ENCODE data around the gene HTRA1. TPM values are rescaled to one million over a fixed set of nuclear protein-coding genes. Genes with fewer than 3 reads are reported as not detected.

HTRA1 gene
- polyA plus RNA-seq, 3 donors, result 0.84 to 4.7 (median 2.2) TPM

DNA sequence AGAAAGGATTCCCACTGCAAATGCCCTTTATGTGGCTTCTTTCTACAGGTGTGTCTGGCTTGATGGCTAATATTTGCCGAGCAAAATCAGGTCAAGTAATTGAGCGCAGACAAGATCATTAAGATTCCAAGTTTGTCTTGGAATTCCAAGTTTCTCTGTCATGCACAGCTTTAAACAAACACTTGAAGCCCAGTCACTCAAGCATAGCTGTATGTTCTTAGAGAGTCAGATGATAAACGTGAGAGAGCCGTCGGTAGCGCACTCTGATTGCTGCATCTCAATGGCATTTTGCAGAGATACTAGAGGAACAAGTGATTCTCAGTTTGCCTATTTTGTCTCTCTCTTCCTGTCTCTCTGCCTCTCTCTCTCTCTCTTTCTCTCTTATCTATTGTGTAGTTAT lies 99.9 kb downstream of the HTRA1 start:
- TF ChIP-seq CTCF (IDR thresholded peaks at IDR 0.05), result no peak
- Histone ChIP-seq H3K9ac (ENCODE audit: insufficient read depth, low read length, poor library complexity, severe bottlenecking) (no peak overlapping the region), H3K79me2 (ENCODE audit: insufficient read depth, low read length) (no peaks in the 10 kb centered on the region), H3K36me3 (replicated peaks in 1 of 2; ENCODE audit: control insufficient read depth in 1 of 2, insufficient read depth in 2 of 2, low read length in 2 of 2) (no peaks in the 10 kb centered on the region), H3K4me3 (replicated peaks in 1 of 3; ENCODE audit: low read depth in 2 of 3, low read length in 3 of 3) (no peak overlapping the region), H3K4me1 (ENCODE audit: control insufficient read depth in 1 of 2, insufficient read depth in 2 of 2, low read length in 2 of 2) (no peaks in the 10 kb centered on the region), H3K27ac (ENCODE audit: low read depth in 1 of 2, low read length in 2 of 2) (no peak overlapping the region), H4K20me1 (ENCODE audit: insufficient read depth, low read length) (no peaks in the 10 kb centered on the region), H3K27me3 (ENCODE audit: control insufficient read depth in 2 of 2, insufficient read depth in 2 of 2, low read length in 2 of 2) (peaks cover 16 to 28% of the 10 kb centered on the region in 2 donors), H3K4me2 (replicated peaks; ENCODE audit: extremely low read depth, low read length, poor library complexity, severe bottlenecking) (no peak overlapping the region), H2AFZ (ENCODE audit: insufficient read depth, low read depth, low read length, poor library complexity, severe bottlenecking) (no peak overlapping the region), H3K9me3 (replicated peaks in 1 of 2; ENCODE audit: control insufficient read depth in 1 of 2, insufficient read depth in 1 of 2, low read length in 2 of 2) (no peaks in the 10 kb centered on the region)
- Mint-ChIP-seq H3K4me3 (no peak overlapping the region), H3K9me3 (peaks cover 0 to 4% (median 0%) of the 10 kb centered on the region in 7 donors), H3K36me3 (no peaks in the 10 kb centered on the region), H3K27me3 (ENCODE audit: low read depth in 3 of 3) (peaks cover 33 to 67% (median 34%) of the 10 kb centered on the region in 3 donors), H3K4me1 (peaks cover 6% of the 10 kb centered on the region), H3K27ac (no peak overlapping the region)
- intact Hi-C loops (cut with micrococcal nuclease), result loop anchor here (10.0 kb wide), 2 partner anchors 126 to 266 kb away; no protein-coding TSS in a partner anchor
- WGBS (ENCODE audit: insufficient coverage), result 86% methylated on average over 2 of the region's 6 CpGs
- DNase-seq, result no peak

- no peak overlapping the region for H3K4me2 ChIP-seq (replicated peaks; ENCODE audit: extremely low read depth, low read length, poor library complexity, severe bottlenecking)
- H3K4me1 ChIP-seq (ENCODE audit: control insufficient read depth in 1 of 2, insufficient read depth in 2 of 2, low read length in 2 of 2), result no peaks in the 10 kb centered on the region
- no peak overlapping the region for H3K4me3 ChIP-seq (replicated peaks in 1 of 3; ENCODE audit: low read depth in 2 of 3, low read length in 3 of 3)
- no peak overlapping the region for H2AFZ ChIP-seq (ENCODE audit: insufficient read depth, low read depth, low read length, poor library complexity, severe bottlenecking)
- H3K27me3 ChIP-seq (ENCODE audit: control insufficient read depth in 2 of 2, insufficient read depth in 2 of 2, low read length in 2 of 2), result peaks cover 16 to 24% of the 10 kb centered on the region in 2 donors
- TF ChIP-seq CTCF (IDR thresholded peaks at IDR 0.05), result no peak
- H3K4me3 Mint-ChIP-seq, result no peak overlapping the region
- intact Hi-C loops (cut with micrococcal nuclease), result loop anchor here (10.0 kb wide), 2 partner anchors 127 to 267 kb away; no protein-coding TSS in a partner anchor
- no peak overlapping the region for H3K9ac ChIP-seq (ENCODE audit: insufficient read depth, low read length, poor library complexity, severe bottlenecking)
- no peak overlapping the region for H3K27ac Mint-ChIP-seq
- peaks cover 6% of the 10 kb centered on the region for H3K4me1 Mint-ChIP-seq
- H3K9me3 ChIP-seq (replicated peaks in 1 of 2; ENCODE audit: control insufficient read depth in 1 of 2, insufficient read depth in 1 of 2, low read length in 2 of 2), result no peaks in the 10 kb centered on the region
- H3K27me3 Mint-ChIP-seq (ENCODE audit: low read depth in 3 of 3), result peaks cover 28 to 63% (median 30%) of the 10 kb centered on the region in 3 donors
- no peaks in the 10 kb centered on the region for H3K79me2 ChIP-seq (ENCODE audit: insufficient read depth, low read length)
- peaks cover 0 to 3% (median 0%) of the 10 kb centered on the region in 7 donors for H3K9me3 Mint-ChIP-seq
- no peak overlapping the region for H3K27ac ChIP-seq (ENCODE audit: low read depth in 1 of 2, low read length in 2 of 2)
- no peaks in the 10 kb centered on the region for H3K36me3 Mint-ChIP-seq
- no peaks in the 10 kb centered on the region for H4K20me1 ChIP-seq (ENCODE audit: insufficient read depth, low read length)
- DNase-seq, result no peak
- no peaks in the 10 kb centered on the region for H3K36me3 ChIP-seq (replicated peaks in 1 of 2; ENCODE audit: control insufficient read depth in 1 of 2, insufficient read depth in 2 of 2, low read length in 2 of 2)
These were observed 100.4 kb downstream of the HTRA1 start for GRCh38 chr10:122561792-122562191.

Small RNA genes lying within 50 kb of the gene (small RNA-seq; reads per million reads assigned to genes)
- not detected for gene MIR3941 (ENCODE audit: insufficient read length, low read depth)

Other genes with a start within 250 kb of the HTRA1 start
- gene BTBD16, start 190.3 kb upstream of the HTRA1 start, polyA plus RNA-seq, result not detected
- gene PLEKHA1, start 86.8 kb upstream of the HTRA1 start, polyA plus RNA-seq, result 10 to 100 TPM in 2 of 3 donors, 1 to 10 TPM in 1; 5.5 to 14.9 (median 12.3) TPM
- not detected for gene ARMS2, start 6.9 kb upstream of the HTRA1 start, polyA plus RNA-seq
- gene DMBT1, start 99.2 kb downstream of the HTRA1 start, polyA plus RNA-seq, result not detected
- gene C10orf120, start 238.3 kb downstream of the HTRA1 start, polyA plus RNA-seq, result not detected